NK-92 treated with Interleukin-12 subunit alpha and Interleukin-12 subunit beta, amount 100 ng/mL, for 24 hours (cell line): ENCODE data around the gene SHBG.
A peak's percentile ranks its signal among the peaks of the same experiment; 100 is the strongest.
"Not testable (repeated sequence)": the region's sequence is repeated elsewhere in the genome, so short reads cannot be mapped to it uniquely, and the experiment has no call there.

Experiments used
- DNase-seq: peaks from one replicate; lab custom pipeline; 2025; lab: John Stamatoyannopoulos, UW

SHBG gene

GRCh38 chr17:7612294-7612640 lies 17.7 kb upstream of the SHBG start:
- DNase-seq = no peak

- DNase-seq = no peak
These were observed 16.0 kb upstream of the SHBG start for GRCh38 chr17:7613769-7614424.

GRCh38 chr17:7614425-7615264 lies 15.3 kb upstream of the SHBG start, which contains the start of gene FXR2:
Gene FXR2 (minus strand): TSS chr17:7614897. CDS start chr17:7614532, 365 bp downstream.
- DNase-seq = peak; percentile 97

- DNase-seq = no peak
These were observed 14.6 kb upstream of the SHBG start for GRCh38 chr17:7615265-7615747.

GRCh38 chr17:7618608-7619007 lies 11.3 kb upstream of the SHBG start:
- no peak for DNase-seq

- no peak for DNase-seq
These were observed 9.1 kb upstream of the SHBG start for GRCh38 chr17:7620835-7621234.

GRCh38 chr17:7623661-7624060 lies 6.3 kb upstream of the SHBG start:
- no peak for DNase-seq

GRCh38 chr17:7625749-7626148 lies 4.2 kb upstream of the SHBG start:
- DNase-seq = not testable (repeated sequence)

- no peak for DNase-seq
These were observed 3.6 kb upstream of the SHBG start for GRCh38 chr17:7626307-7626706.

GRCh38 chr17:7626956-7627249 lies 3.0 kb upstream of the SHBG start:
- no peak for DNase-seq

- peak; percentile 78 for DNase-seq
These were observed 2.4 kb upstream of the SHBG start, which contains the start of gene SAT2 for GRCh38 chr17:7627250-7628121. Gene SAT2 (minus strand): TSS chr17:7627821. CDS start chr17:7627635, 186 bp downstream.

- DNase-seq = no peak
These were observed 1.8 kb downstream of the SHBG start for GRCh38 chr17:7631398-7632380.

GRCh38 chr17:7632492-7632894 lies 2.6 kb downstream of the SHBG start:
- no peak for DNase-seq

- DNase-seq = no peak
These were observed 3.2 kb downstream of the SHBG start for GRCh38 chr17:7633093-7633492.

GRCh38 chr17:7634384-7634783 lies 4.4 kb downstream of the SHBG start:
- no peak for DNase-seq

- no peak for DNase-seq
These were observed 6.2 kb downstream of the SHBG start for GRCh38 chr17:7636163-7636562.

- DNase-seq = no peak
These were observed 10.8 kb downstream of the SHBG start for GRCh38 chr17:7640783-7641182.

GRCh38 chr17:7641635-7642034 lies 11.7 kb downstream of the SHBG start:
- DNase-seq = not testable (repeated sequence)

GRCh38 chr17:7644775-7645174 lies 14.8 kb downstream of the SHBG start:
- no peak for DNase-seq

- DNase-seq = no peak
These were observed 16.5 kb downstream of the SHBG start for GRCh38 chr17:7646457-7646856.

- no peak for DNase-seq
These were observed 17.1 kb downstream of the SHBG start for GRCh38 chr17:7647018-7647417.
